Activated CD4-positive, alpha-beta T cell treated with anti-CD3 and anti-CD28 coated beads, Interleukin-2, amount 50 U/mL, for 1 hour (primary cell): ENCODE results near the gene FAM50B.

Experiments used
- DNase-seq: peaks from one replicate; pipeline ENCODE4 v3.0.0-alpha.2; 2020

Gene FAM50B

DNA sequence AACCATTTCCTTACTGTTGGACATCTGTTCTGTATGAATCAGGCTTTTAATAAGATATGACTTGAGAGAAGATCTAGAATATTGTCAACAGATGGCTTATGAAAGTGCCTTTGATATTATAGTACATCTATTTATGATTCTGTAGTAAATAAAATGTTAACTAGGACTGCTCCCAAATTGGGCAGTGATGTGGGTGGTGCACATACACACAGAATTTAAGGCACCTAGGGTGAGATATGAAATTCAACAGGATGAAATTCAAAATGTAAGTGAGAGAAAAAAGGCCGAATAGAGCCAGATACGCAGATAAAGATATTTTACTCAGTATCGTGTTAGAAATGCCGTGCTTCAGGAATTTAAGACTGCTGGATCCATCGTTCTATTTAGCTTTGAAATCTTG is 26.3 kb downstream of the FAM50B start:
- no peak for DNase-seq

DNA sequence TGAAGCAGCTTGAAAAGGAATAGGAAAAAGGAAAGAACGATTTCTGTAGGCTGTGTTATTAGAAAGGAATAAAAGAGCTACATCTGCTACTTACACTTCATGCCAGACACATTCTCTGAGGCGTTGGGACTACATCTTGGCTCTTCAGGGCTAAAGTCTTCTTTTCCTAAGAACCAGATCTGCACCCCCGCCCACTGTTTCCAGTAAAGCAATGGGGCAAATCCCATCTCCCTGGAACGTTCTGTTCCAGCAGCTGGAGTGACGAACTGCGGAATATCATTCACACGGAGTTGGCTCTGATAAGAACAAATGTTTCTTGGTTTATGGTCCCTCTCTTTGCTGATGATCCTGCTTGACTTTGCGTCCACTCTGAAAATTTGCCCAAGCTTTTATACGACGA is 26.9 kb downstream of the FAM50B start:
- DNase-seq = no peak

DNA sequence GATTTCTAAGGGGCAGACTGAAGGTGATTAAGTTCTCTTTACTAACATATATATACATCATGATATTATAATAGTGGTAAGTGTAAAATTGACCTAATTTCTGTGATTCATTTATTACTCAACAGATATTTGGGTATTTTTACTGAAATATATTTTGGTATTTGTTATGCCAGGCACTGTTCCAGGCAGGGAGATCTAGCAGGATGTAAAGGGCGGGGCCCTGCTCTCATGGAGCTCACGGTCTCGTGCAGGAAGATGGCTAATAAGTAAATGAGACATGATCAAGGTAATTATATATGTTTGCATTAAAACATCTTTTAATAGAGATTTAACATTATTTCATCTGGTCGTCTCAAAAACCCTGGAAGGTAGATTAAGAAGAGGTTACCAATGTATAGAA is 27.7 kb downstream of the FAM50B start:
- DNase-seq = no peak

DNA sequence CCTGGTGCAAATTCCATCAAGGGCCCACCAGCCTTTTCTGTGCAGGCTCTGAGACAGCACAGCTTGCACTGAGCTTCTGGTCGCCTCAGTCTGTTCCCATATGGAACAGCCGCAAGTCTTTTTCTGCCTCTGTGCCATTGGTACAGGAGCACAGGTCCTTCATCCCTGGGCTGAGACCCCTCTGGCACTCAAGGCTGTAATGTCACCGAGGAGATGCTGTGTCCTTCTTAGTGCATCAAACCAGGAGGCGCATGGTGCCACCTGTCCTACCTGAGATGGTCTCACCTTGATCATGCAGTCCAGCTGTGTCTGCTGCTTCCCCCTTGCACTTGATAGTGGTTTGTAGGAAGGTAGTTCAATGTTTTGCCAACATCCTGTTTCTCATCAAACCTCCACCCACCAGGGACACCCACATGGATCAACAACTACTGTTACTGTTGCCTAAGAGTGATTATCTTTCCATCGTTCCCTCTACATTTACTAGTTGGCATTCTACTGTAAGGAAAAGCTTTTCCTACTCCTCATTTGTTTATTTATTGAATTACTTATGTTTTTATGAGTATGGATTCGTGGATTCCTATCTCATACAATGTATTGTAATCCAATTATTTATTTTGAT is 29.0 kb downstream of the FAM50B start:
- no peak for DNase-seq

DNA sequence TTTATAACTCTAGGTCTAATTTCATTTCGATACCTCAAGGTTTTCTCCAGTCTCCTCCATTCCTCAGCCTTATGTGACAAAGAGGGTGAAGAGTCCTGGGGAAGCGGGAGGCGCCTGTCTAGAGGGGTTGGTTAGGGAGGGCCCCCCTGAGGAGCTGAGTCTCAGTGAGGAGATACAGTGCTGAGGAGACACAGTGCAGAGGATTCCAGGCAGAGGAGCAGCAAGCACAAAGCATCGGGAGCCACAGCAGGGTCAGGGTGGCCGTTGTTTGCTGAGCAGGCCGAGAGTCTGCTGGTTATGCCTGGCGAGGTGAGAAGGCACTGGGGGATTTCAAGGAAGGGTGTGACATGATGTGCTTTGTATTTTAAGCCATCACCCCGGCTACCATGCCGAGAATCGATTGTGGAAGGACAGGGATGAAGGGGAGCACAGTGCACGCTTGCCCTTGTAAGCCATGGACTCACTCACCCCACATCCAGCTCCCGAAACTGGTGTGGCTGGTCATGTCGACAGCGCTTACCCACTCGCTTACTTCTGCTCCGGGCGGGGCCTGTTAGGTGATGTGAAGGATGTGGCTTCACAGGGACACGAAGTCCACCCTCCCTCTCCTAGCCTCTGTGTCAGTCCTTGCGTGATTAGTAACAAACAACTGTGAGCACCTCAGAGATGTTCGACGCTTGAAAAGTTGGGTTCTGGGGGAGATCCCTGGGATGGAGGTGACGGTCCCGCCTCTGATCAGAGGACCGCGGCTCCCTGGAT is 30.2 kb downstream of the FAM50B start:
- no peak for DNase-seq

DNA sequence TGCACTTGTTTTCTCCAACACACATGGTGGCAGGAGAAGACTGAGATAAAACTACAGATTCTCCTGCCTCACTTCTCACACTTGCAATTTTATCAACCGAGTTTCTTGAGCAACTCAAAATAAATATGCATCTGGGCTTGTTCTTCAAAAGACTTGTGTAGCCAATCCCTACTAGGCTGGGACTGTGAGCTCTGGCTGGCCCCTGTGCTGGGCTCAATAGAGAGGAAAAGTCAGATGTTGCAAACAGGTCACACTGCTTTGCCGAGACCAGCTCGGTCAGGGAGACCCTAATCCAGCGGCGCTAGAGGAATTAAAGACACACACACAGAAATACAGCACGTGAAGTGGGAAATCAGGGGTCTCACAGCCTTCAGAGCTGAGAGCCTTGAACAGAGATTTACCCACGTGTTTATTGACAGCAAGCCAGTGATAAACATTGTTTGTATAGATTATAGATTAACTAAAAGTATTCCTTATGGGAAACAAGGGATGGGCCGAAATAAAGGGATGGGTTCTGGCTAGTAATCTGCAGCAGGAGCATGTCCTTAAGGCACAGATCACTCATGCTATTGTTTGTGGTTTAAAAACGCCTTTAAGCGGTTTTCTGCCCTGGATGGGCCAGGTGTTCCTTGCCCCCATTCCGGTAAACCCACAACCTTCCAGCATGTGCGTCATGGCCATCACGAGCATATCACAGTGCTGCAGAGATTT is 32.7 kb downstream of the FAM50B start:
- no peak for DNase-seq

DNA sequence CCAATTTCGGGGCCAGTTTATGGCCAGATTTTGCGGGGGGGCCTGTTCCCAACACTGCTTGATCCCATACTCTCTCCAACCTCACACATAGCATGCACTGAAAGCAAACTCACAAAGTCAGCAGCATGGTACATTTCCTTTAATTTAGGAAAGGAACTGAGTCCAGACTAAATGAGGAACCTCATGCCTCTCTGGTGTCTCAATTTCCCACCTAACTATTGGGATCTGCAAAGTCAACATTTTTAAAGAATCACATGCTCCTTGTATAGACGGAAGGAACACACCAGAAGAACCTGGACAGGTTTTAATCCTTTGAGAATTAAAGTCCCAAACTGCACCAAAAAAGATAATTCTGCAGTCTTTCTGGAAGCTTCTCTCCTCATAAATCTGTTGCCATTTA is 33.3 kb downstream of the FAM50B start:
- no peak for DNase-seq

DNA sequence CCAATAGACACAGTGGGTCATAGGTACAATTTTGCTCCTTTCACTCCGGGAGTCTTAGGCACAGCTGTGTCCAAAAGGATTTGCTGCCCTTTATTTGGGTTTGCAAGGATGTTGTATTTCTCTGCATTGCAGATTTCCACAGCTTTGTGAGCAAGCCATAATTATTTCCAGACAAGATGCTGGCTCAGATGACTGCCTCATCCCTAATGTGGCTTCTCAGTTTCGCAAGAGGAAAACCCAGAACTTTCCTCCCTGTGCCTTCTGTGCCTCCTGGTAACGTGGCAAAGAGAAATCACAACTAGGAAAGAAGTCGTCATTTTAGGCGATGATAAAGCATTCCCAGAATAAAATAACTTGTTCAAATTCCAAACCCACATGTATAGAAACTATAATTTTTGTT is 33.7 kb downstream of the FAM50B start:
- DNase-seq = no peak

DNA sequence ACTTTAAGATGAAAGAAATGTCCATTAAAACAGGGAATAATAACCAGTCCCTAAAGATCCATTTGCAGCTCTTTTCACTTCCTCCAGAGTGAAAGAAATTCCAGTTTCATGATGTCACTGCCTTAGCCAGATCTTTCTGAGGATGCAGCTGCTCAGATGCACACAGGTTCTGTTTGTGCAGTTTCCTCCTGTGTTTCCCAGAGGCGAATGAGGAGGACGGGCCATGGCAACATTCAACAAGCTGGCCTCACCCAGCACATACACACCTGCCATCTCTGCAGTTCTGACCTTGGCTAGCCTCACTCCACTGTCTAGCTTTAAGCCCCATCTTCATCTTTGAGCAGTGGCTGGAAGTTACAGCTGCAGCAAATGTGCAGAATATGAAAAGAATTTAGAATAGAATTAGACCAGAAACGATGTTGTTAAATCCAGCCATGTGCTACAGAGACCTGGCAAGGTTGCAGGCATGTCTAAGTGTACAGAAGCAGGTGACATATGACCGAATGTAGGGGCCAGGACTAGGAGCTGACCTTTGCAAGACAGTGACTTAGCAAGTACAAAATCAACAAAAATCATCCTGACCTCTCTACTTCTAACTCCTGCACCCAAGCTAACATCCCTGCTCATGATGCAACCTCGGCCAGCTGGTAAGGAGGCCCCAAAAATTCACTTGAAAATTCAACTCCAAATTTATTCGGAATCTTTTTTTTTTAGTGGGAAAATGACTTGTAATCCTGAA is 35.0 kb downstream of the FAM50B start:
- no peak for DNase-seq

DNA sequence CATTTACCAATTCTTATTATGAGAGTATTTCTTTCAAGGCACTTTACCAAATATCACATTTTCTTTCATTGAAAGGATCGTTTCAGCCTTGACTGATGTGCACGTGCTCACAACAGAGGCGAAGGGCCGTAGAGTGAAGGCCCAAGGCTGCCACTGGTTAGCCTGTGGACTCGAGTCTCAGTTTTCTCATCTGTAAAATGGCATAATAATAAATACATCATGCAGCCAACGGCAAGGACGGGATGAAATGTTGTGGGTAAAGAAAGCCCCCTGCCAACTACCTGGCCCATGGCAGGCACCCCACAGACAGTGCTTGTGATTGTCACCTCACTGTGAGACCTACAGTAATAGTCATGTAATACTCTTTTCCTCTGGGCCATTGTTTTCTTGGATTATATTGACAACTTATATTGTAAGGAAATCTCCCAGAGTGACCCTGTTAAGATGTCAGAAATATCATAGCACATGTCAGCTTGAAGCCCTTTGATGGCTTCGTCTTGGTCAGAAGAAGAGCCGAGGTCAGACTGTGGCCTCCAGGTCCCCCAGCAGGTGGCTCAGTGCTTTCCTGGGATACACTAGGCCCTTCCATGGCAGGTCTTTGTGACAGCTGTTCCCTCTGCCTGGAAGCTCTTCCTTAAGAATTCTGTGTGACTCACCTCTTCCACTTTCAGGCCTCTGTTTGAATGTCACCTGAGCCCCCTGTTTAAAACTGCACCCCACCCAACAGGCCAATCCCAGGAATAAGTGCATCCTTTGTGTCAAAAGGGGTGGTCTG is 36.3 kb downstream of the FAM50B start:
- DNase-seq = no peak

DNA sequence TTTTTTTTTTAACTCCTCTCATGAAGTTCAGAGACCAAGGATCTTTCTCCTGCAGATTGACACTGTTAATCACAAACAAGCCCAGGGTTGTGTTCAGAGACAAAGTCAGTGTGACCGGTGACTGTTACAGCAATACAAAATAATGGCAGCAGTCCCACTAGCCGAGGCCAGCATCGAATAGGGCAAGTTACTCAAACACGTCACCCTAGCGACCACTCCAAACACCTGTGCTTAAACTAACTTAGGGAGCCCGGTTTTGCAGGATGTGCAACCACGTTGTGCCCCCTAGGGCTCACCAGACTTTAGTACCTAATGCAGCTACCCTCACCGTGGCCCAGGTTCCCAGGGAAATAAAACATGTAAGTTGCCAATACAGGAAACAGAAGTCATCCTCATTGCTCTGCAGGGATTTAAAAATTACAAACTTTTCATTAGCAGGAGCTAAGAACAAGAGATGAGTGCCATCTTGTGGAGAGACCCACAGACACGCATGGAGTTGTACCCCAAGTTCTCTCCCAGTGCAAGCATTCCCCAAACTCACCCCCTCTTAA is 38.1 kb downstream of the FAM50B start:
- DNase-seq = no peak

DNA sequence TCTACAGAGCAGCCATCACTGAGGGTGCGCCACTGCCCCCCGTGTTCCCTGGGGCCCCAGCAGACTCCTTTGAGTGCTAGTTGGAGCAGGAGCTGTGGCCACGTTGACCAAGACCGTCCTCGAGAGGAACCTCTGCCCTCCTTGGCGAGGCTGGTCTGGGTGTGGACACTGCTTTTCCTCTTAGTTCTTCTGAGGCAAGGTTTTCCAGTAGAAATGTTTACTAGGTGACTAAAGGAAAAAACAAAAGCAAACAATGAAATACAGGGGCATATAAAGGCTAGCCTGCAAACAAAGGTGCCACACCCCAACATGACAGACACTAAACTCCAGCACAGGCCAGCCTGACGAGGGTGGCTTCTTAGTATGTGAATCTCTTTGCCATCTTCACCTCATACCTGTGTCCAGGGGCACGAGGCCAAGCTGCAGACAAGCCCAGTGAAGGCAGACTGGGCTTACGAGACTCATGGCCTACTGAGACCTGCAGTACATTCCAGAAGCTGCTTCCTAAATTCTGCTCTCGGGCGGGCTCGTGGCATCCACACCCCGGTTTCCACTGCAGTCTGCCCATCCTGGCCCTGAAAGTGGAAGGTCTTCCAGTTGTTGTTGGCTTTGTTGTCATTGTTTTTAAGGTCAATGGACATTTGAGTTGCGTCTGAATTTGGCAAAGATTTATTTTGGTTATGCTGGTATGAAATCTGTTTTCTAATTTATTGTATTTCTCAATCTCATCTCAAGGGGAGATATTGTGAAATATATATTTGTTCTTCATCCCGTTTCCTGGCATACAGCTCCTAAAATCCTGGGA is 39.2 kb downstream of the FAM50B start:
- DNase-seq = no peak

DNA sequence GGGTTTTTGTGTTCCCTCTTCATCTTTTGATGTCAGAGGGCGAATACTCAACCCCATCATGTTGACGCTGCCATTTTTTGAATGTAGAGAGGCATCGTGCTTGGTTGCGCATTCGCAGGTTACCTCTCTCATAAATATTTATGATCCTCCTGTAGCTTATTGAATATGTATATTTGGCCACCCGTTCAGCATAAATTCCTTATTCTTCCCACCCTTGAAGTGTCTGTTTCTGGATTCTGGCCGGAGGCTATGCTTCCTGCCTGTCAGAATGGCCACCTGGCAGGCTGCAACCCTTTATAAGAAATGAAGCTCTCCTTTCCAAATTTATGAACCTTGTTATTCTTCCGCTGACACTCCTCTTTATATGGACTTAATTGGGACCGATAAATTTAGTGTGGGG is 40.9 kb downstream of the FAM50B start:
- no peak for DNase-seq

DNA sequence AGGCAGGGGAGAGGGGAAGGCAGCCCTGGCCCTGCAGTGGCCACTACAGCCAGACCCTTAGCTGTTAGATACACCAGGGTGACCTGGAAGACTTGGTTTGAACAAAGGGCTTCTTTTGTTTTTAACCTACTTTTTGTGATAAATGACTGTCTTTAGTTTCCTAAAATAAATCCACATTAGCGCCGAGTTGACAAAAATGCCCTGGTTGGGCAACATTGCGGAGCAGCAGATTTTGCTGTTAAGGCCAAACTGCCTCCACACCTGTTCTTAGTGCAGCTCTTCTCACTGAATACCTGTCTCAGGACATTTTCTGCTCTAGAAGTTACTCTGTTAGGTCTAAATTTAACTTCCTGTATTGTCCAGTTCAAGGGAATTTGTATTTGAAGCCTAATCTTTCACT is 42.7 kb downstream of the FAM50B start:
- DNase-seq = no peak

DNA sequence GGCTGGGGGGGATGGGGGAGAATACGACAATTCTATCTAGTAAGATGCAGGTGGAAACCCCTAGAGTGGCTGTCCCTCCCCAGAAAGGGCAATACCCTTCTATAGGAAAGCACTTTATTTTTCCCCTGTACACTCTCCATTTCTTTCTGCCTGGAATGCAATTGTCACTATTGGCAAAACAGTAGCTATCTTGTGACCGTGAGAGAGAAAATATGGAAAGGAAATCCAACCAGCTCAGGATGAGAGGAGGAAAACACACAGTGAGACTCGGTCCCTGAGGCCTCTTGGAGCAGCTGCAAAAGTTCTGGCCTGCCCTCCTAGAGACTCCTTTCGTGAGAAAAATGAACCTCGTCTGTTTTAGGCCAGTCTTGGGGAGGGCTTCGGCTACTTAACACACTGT is 43.4 kb downstream of the FAM50B start:
- DNase-seq = no peak

DNA sequence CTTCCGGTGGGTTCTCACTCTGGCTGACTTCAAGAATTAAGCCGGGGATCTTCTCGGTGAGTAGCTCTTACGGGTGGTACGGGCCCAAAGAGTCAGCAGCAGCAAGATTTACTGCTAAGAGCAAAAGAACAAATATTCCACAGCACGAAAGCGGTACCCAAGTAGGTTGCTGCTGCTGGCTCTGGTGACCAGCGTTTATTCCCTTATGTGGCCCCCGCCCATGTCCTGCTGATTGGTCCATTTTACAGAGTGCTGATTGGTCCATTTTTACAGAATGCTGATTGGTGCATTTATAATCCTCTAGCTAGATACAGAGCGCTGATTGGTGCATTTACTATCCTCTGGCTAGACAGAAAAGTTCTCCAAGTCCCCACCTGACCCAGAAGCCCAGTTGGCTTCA is 44.3 kb downstream of the FAM50B start:
- DNase-seq = no peak

DNA sequence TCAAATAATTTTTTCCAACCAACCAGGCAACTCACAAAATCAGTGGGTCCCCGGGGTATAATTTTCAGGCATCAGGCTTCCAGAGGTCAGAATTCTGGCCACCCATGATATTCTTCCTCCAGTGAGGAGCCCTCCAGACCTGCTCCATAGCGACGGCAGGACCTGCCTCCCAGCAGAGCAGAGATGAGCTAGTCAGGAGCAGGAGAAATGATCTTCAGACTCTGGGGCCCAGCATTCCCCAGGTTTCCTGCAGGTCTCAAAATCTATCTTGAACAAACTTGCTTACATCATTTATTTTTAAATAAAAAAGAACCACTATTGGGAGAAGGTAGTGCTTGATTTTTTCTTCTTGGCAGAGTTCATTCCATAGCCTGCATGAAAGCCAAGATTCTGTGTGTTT is 44.7 kb downstream of the FAM50B start:
- no peak for DNase-seq

DNA sequence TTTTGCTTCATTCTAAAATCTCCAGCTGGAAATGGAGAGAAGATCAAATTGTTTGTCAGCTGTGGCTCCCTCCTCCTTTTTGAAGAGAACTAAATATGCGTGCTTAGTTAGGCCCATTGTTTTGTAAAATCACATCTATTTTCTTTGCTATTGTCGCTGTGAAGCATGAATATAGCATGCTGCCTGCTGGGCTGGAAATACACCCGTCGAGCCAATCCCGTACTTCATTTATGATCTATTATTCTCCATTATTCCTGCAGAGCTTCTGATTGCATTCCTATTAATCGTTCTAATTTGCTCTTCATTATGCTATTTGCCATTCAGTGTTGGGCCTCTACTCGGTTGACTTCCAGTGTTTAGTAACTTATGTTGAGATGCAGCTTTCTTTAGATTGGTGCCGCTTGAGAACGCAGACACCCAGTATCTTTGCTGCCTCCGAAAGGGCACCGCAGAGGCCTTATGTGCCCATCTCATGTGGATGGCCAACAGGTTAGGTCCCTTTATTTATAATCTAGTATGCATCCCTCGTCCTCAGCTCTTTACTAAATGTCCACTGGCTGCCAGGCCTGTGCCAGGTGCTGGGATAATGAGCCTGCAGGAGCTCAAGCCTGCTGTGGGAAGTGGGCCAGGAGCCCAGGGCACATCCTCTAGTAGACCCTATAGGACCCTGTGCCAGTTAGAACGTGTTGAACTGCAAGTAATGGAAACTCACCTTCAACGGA is 45.6 kb downstream of the FAM50B start:
- DNase-seq = no peak

DNA sequence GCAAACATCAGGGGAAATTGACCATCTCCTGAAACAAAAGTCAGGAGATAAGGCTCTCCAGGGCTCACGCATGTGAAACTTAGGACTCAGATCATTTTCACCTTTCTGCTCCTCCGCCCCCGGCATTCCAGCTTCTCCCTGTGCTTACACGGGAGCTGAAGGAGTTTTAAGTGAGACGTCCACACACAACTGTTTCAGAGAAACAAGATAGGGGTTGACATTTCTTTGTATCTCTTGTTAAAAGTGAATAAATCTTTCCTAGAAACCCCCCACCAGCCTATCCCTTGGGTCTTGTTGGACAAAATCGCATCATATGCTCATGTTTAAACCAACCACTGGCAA is 46.1 kb downstream of the FAM50B start:
- no peak for DNase-seq

DNA sequence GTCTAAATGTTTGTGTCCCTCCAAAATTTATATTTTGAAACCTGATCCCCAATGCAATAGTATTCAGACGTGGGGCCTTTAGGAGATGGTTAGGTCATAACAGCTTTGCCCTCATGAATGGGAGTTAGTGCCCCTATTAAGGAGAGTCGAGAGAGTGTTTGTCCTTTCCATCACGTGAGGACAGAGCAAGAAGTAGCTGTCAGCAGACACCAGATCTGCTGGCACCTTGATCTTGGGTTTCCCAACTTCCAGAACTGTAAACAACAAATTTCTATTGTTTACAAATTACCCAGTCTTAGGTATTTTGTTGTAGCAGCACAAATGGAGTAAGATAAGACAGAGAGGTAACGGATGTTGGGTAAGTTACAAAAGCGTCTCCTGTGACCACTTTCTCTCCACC is 46.6 kb downstream of the FAM50B start:
- DNase-seq = no peak
